Kidney (tissue), 14 donors: Measurements from ENCODE around the gene NDUFV1. TPM values are rescaled to one million over a fixed set of nuclear protein-coding genes. Genes with fewer than 3 reads are reported as not detected.
"Not testable (repeated sequence)": the region's sequence is repeated elsewhere in the genome, so short reads cannot be mapped to it uniquely, and the experiment has no call there.

Experiments
- DNase-seq, 5 donors: peaks; one replicate each; pipeline ENCODE4 v3.0.0-alpha.2; 2013 to 2020
- FAIRE-seq: peaks from 2 replicates; lab custom pipeline; 2012; peaks lifted over from hg19 to GRCh38; lab: Jason Lieb, UNC
- H3K27ac ChIP-seq, 2 donors: one replicate each; pipeline ENCODE4 v1.7.0; 2013; ENCODE audit warnings: low read depth in 2 of 2, low read length in 2 of 2, inconsistent platforms in 1 of 2
- H3K27me3 ChIP-seq: one replicate; pipeline ENCODE4 v1.7.1; 2013; ENCODE audit warnings: low read length, inconsistent platforms; ENCODE audit not compliant: control insufficient read depth, insufficient read depth
- H3K36me3 ChIP-seq, 3 donors: one replicate each; pipeline versions ENCODE4 v1.7.0 to v1.7.1; 2013; ENCODE audit warnings: low read length in 3 of 3, control low read depth in 1 of 3, inconsistent platforms in 1 of 3; ENCODE audit not compliant: insufficient read depth in 3 of 3, control insufficient read depth in 2 of 3
- H3K4me1 ChIP-seq, 3 donors: one replicate each; pipeline versions ENCODE4 v1.7.0 to v1.7.1; 2013; ENCODE audit warnings: low read length in 3 of 3, inconsistent platforms in 1 of 3, low read depth in 1 of 3; ENCODE audit not compliant: control insufficient read depth in 2 of 3, insufficient read depth in 2 of 3
- H3K4me3 ChIP-seq, 3 donors: one replicate each; pipeline versions ENCODE4 v1.7.0 to v1.8.1; 2013; ENCODE audit warnings: low read length in 3 of 3, control low read depth in 1 of 3, inconsistent platforms in 1 of 3
- H3K9ac ChIP-seq, 3 donors: one replicate each; pipeline versions ENCODE4 v1.7.0 to v1.7.1; 2013; ENCODE audit warnings: low read length in 3 of 3, control low read depth in 1 of 3, inconsistent platforms in 1 of 3
- H3K9me3 ChIP-seq, 3 donors: one replicate each; pipeline versions ENCODE4 v1.7.0 to v1.7.1; 2013; ENCODE audit warnings: low read length in 3 of 3, control low read depth in 1 of 3, inconsistent platforms in 1 of 3; ENCODE audit not compliant: control insufficient read depth in 2 of 3, insufficient read depth in 1 of 3
- CTCF ChIP-seq: IDR thresholded peaks from 3 replicates; pipeline ENCODE4 v1.5.1; 2012; ENCODE audit warnings: mild to moderate bottlenecking, moderate library complexity, borderline replicate concordance; ENCODE audit not compliant: insufficient read depth; ENCODE audit errors: extremely low read depth
- intact Hi-C: fragments of 100-400 bp; cut with DNase I; formaldehyde crosslinking; loops from one replicate; pipeline ENCODE4 v1.11.1; 2022
- polyA plus RNA-seq: library from polyadenylated mRNA; stranded (reverse); fragments of 350-450 nt; fragmentation: Illumina TruSeq; extraction: RNeasy Lipid Tissue Mini Kit (QIAGEN cat#74804); gene quantifications from one replicate; pipeline ENCODE4 v1.2.3, GENCODE V29; 2014; ENCODE audit warnings: low read depth, low replicate concordance; ENCODE audit not compliant: insufficient read depth
- total RNA-seq: library from RNA; stranded (reverse); fragmentation: NEBNext Ultra II Directional; extraction: Animal tissue kit (Norgen Biotek cat#: 25700); gene quantifications from one replicate; pipeline ENCODE4 v1.2.1, GENCODE V29; 2021
- donor health status: control.
- donor health status: control.
- donor health status: control.
- donor health status: control.
- donor health status: control.
- donor health status: DM: yes; HTN: yes; CAD: no.
- donor health status: Normal renal cell carcinoma (clear cell type).

NDUFV1 gene
- total and polyA plus RNA-seq, 2 donors from 2014 or later, result 191 to 395 TPM

- TF ChIP-seq CTCF, result no peak
- DNase-seq, result no peak
- H3K27me3 ChIP-seq, result no peaks in the 10 kb centered on the region
- H3K9me3 ChIP-seq, result no peaks in the 10 kb centered on the region
- H3K9ac ChIP-seq, result no peak overlapping the region
- no peak for FAIRE-seq
- no peaks in the 10 kb centered on the region for H3K36me3 ChIP-seq
- no peaks in the 10 kb centered on the region for H3K4me1 ChIP-seq
- no peak overlapping the region for H3K4me3 ChIP-seq
- H3K27ac ChIP-seq, result no peak overlapping the region
- intact Hi-C loops, result no loop called here
These were observed 49.7 kb downstream of the NDUFV1 start for GRCh38 chr11:67656278-67656922.

- Histone ChIP-seq H3K4me1 (no peaks in the 10 kb centered on the region), H3K9me3 (no peaks in the 10 kb centered on the region), H3K27me3 (no peaks in the 10 kb centered on the region), H3K36me3 (no peaks in the 10 kb centered on the region), H3K9ac (no peak overlapping the region), H3K4me3 (no peak overlapping the region), H3K27ac (no peak overlapping the region)
- intact Hi-C loops, result no loop called here
- no peak for TF ChIP-seq CTCF
- no peak for DNase-seq
- FAIRE-seq, result no peak
These were observed 50.6 kb downstream of the NDUFV1 start for GRCh38 chr11:67657300-67657699.

- H3K4me1 ChIP-seq, H3K27me3 ChIP-seq, intact Hi-C loops, H3K36me3 ChIP-seq, H3K9me3 ChIP-seq, H3K9ac ChIP-seq, H3K4me3 ChIP-seq, H3K27ac ChIP-seq, FAIRE-seq: not testable (repeated sequence)
- peak in 1 of 5 donors; percentile 13 for DNase-seq
These were observed 53.0 kb downstream of the NDUFV1 start for GRCh38 chr11:67659651-67660165.

GRCh38 chr11:67660752-67661151 lies 54.0 kb downstream of the NDUFV1 start:
- intact Hi-C loops, DNase-seq, H3K9me3 ChIP-seq, H3K27ac ChIP-seq, FAIRE-seq, H3K36me3 ChIP-seq, H3K4me1 ChIP-seq, H3K27me3 ChIP-seq, H3K9ac ChIP-seq, H3K4me3 ChIP-seq: not testable (repeated sequence)

Other genes with a start within 250 kb of the NDUFV1 start
- gene CLCF1, start 233.3 kb upstream of the NDUFV1 start, total RNA-seq, result 15.8 TPM
- 5.7 TPM for gene CLCF1, start 233.3 kb upstream of the NDUFV1 start, polyA plus RNA-seq
- gene RAD9A, start 214.9 kb upstream of the NDUFV1 start, total RNA-seq, result 17.8 TPM
- gene RAD9A, start 214.9 kb upstream of the NDUFV1 start, polyA plus RNA-seq, result 16.4 TPM
- 155 TPM for gene PPP1CA, start 205.1 kb upstream of the NDUFV1 start, total RNA-seq
- 210 TPM for gene PPP1CA, start 205.1 kb upstream of the NDUFV1 start, polyA plus RNA-seq
- 13.9 TPM for gene TBC1D10C, start 202.9 kb upstream of the NDUFV1 start, total RNA-seq
- gene TBC1D10C, start 202.9 kb upstream of the NDUFV1 start, polyA plus RNA-seq, result 1.7 TPM
- gene CARNS1, start 191.3 kb upstream of the NDUFV1 start, total RNA-seq, result 1.7 TPM
- gene CARNS1, start 191.3 kb upstream of the NDUFV1 start, polyA plus RNA-seq, result 0.80 TPM
- 41.3 TPM for gene RPS6KB2, start 178.4 kb upstream of the NDUFV1 start, total RNA-seq
- 45.4 TPM for gene RPS6KB2, start 178.4 kb upstream of the NDUFV1 start, polyA plus RNA-seq
- 20.3 TPM for gene PTPRCAP, start 169.3 kb upstream of the NDUFV1 start, total RNA-seq
- 4.7 TPM for gene PTPRCAP, start 169.3 kb upstream of the NDUFV1 start, polyA plus RNA-seq
- 121 TPM for gene CORO1B, start 163.5 kb upstream of the NDUFV1 start, total RNA-seq
- gene CORO1B, start 163.5 kb upstream of the NDUFV1 start, polyA plus RNA-seq, result 67.2 TPM
- not detected for gene GPR152, start 154.2 kb upstream of the NDUFV1 start, total RNA-seq
- not detected for gene GPR152, start 154.2 kb upstream of the NDUFV1 start, polyA plus RNA-seq
- gene CABP4, start 151.6 kb upstream of the NDUFV1 start, total RNA-seq, result 3.1 TPM
- gene CABP4, start 151.6 kb upstream of the NDUFV1 start, polyA plus RNA-seq, result 0.49 TPM
- gene TMEM134, start 137.7 kb upstream of the NDUFV1 start, total RNA-seq, result 65.5 TPM
- 127 TPM for gene TMEM134, start 137.7 kb upstream of the NDUFV1 start, polyA plus RNA-seq
- gene AIP, start 123.9 kb upstream of the NDUFV1 start, total RNA-seq, result 61.5 TPM
- gene AIP, start 123.9 kb upstream of the NDUFV1 start, polyA plus RNA-seq, result 135 TPM
- 74.7 TPM for gene PITPNM1, start 101.6 kb upstream of the NDUFV1 start, total RNA-seq
- gene PITPNM1, start 101.6 kb upstream of the NDUFV1 start, polyA plus RNA-seq, result 19.3 TPM
- gene CDK2AP2, start 98.8 kb upstream of the NDUFV1 start, total RNA-seq, result 98.4 TPM
- gene CDK2AP2, start 98.8 kb upstream of the NDUFV1 start, polyA plus RNA-seq, result 188 TPM
- gene CABP2, start 83.5 kb upstream of the NDUFV1 start, total RNA-seq, result not detected
- gene CABP2, start 83.5 kb upstream of the NDUFV1 start, polyA plus RNA-seq, result not detected
- gene GSTP1, start 23.1 kb upstream of the NDUFV1 start, total RNA-seq, result 800 TPM
- gene GSTP1, start 23.1 kb upstream of the NDUFV1 start, polyA plus RNA-seq, result 1,687 TPM
- 11.9 TPM for gene NUDT8, start 23.0 kb downstream of the NDUFV1 start, total RNA-seq
- 57.0 TPM for gene NUDT8, start 23.0 kb downstream of the NDUFV1 start, polyA plus RNA-seq
- gene TBX10, start 32.8 kb downstream of the NDUFV1 start, total RNA-seq, result not detected
- not detected for gene TBX10, start 32.8 kb downstream of the NDUFV1 start, polyA plus RNA-seq
- gene ACY3, start 43.8 kb downstream of the NDUFV1 start, total RNA-seq, result 7.7 TPM
- gene ACY3, start 43.8 kb downstream of the NDUFV1 start, polyA plus RNA-seq, result 111 TPM
- gene ALDH3B2, start 67.7 kb downstream of the NDUFV1 start, total RNA-seq, result 1.6 TPM
- 2.1 TPM for gene ALDH3B2, start 67.7 kb downstream of the NDUFV1 start, polyA plus RNA-seq